Fibroblast of villous mesenchyme (primary cell): Measurements from ENCODE around the gene CMYA5. TPM values are rescaled to one million over a fixed set of nuclear protein-coding genes. Genes with fewer than 3 reads are reported as not detected.
"Not testable (repeated sequence)": the region's sequence is repeated elsewhere in the genome, so short reads cannot be mapped to it uniquely, and the experiment has no call there.

Experiments used
- DNase-seq: peaks from one replicate; pipeline ENCODE4 v3.0.0-alpha.2; 2010; ENCODE audit warnings: low read depth
- H3K4me3 ChIP-seq: 2 replicates; pipeline ENCODE4 v1.5.1; 2011; ENCODE audit warnings: low read depth, mild to moderate bottlenecking, low read length
- CTCF ChIP-seq: IDR thresholded peaks from 2 replicates; pipeline ENCODE4 v1.5.1; 2012; ENCODE audit warnings: low read depth, mild to moderate bottlenecking, low read length; ENCODE audit not compliant: insufficient read depth
- total RNA-seq: library from RNA; depleted of rRNA; stranded (reverse); fragments of >200 nt; gene quantifications from 2 replicates; pipeline ENCODE4 v1.2.3, GENCODE V29; 2012

The CMYA5 gene
- total RNA-seq, 1 donor = 1.7 TPM

- DNase-seq = no peak
- TF ChIP-seq CTCF = no peak
- H3K4me3 ChIP-seq = no peak overlapping the region
Observed at GRCh38 chr5:79699763-79700400, 10.2 kb downstream of the CMYA5 start.

GRCh38 chr5:79702606-79703380 lies 13.2 kb downstream of the CMYA5 start:
- TF ChIP-seq CTCF = peak; percentile 65
- peak; percentile 47 for DNase-seq
- H3K4me3 ChIP-seq = no peak overlapping the region

- no peak for TF ChIP-seq CTCF
- no peak overlapping the region for H3K4me3 ChIP-seq
- no peak for DNase-seq
Observed at GRCh38 chr5:79703381-79703645, 13.7 kb downstream of the CMYA5 start.

GRCh38 chr5:79704553-79704952 lies 14.9 kb downstream of the CMYA5 start:
- no peak for DNase-seq
- no peak overlapping the region for H3K4me3 ChIP-seq
- no peak for TF ChIP-seq CTCF

- H3K4me3 ChIP-seq = no peak overlapping the region
- no peak for TF ChIP-seq CTCF
- DNase-seq = no peak
Observed at GRCh38 chr5:79705632-79706031, 16.0 kb downstream of the CMYA5 start.

- H3K4me3 ChIP-seq = not testable (repeated sequence)
Observed at GRCh38 chr5:79706317-79706716, 16.7 kb downstream of the CMYA5 start.

GRCh38 chr5:79707535-79707934 lies 17.9 kb downstream of the CMYA5 start:
- DNase-seq = no peak
- TF ChIP-seq CTCF = no peak
- H3K4me3 ChIP-seq = no peak overlapping the region

More at GRCh38 chr5:79706317-79706716, 16.7 kb downstream of the CMYA5 start:
- DNase-seq = not testable (repeated sequence)
